NCI-H1417 treated with DMSO at 0.1 percent for 48 hours (cell line): ENCODE results near the gene ZNF385D.
"Not testable (repeated sequence)": the region's sequence is repeated elsewhere in the genome, so short reads cannot be mapped to it uniquely, and the experiment has no call there.

Experiments used
- DNase-seq: peaks from one replicate; lab custom pipeline; 2025; lab: John Stamatoyannopoulos, UW

ZNF385D gene

DNA sequence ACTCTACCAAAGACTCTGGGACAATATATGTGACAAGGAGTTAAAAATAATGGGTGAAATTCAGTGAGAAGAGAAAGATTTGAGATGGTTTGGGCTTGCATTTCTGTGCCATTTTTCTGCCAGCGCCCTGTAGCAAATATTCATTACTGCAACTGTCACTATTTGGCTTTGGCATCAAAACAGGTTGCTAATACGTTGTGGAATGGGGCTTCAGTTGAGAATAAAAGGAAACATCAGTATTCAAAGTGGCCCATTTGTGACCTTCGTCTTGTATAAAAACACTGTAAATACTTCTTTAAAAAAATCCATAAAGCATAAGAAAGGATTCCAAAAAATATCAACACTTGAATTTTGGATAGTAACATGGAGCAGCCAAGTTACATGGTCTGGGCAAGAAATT, 309.2 kb downstream of the ZNF385D start:
- no peak for DNase-seq

DNA sequence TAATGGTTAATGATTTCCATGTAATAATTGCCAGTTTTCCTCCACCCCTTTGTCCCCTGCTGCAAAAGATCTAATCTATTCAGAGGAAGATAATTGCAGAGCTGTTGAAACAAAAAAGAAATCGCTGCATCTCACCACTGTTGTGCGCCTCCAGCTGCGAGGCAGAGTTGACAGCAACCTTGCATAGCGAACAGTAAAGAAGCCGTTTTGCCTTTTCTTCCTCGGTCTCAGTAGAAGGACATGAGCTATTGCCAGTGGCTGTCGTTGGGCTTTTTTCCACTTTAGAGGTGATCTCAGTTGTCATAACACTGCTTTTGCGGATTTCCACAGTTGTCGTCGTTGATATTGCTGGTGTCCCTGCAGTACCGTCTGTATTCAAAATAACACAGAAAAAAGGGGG, 314.2 kb downstream of the ZNF385D start:
- no peak for DNase-seq

DNA sequence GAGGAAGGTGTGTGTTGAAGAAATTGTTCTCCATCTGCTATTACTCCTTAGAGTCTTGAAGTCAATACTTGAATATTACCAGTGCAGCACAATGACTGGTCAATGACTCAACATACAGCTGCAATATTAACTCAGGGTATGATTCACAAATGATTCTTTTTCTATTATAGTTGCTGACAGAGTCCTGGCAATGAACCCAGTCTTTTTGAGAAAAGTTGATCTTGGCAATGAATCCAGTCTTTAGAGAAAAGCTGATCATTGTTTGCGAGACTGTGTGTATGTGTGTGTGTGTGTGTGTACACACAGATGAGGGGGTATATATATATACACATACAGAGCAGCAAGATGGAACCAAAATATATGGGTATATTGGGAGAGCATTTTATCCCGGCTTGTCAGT, 315.1 kb downstream of the ZNF385D start:
- DNase-seq, result no peak

DNA sequence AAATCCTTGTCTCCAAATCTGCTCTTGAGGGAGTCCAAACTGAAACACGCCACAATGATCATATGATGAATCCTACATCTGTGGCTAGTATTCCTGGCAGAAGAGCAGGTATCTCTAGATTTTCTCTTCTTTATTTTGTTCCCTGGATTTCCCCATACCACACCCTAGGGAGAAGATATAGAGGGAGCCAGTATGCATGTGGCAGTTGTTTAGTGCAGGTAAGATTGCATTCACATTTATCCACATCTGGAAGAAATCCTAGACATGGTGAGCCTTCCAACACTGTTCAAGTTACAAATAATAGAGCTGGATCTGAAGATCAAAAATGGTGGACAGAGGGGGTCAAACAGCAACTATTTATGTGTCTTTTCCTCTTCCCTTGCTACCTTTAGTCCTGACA, 316.7 kb downstream of the ZNF385D start:
- DNase-seq, result no peak

DNA sequence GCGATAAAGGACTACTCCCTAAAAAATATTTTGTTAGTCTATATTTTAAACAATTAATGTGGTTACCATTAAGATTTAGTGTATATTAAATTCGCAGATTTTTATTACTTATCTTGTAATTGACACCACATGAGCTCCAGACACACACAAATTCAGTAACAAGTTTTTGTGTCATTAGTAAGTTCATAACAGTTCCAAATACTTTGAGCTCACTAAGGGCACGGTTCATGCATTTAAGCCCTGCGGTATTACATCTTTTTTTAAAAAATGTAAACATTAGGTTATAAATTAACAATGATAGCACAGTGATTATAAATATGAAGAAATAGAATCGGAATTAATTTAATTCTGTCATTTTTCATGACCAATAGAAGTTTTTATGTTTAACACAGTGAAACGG, 317.3 kb downstream of the ZNF385D start:
- no peak for DNase-seq

DNA sequence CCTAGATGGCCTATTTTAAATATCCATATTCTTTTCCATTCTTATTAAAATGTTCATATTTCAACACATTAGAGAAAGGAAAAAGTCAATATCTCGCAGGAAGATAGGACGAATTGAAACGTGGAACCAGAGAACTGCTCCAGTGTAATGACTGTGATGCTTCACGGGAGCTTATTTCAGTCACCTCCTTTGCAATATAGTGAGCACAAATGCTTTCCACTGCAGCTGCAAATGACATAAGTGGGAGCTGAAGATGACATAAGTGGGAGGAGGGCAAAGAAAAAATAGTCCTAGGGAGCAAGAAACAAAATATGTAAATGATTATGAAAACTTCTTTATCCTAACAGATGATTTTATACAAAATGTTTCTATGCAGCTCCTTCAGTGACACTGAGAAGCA, 324.1 kb downstream of the ZNF385D start:
- no peak for DNase-seq

DNA sequence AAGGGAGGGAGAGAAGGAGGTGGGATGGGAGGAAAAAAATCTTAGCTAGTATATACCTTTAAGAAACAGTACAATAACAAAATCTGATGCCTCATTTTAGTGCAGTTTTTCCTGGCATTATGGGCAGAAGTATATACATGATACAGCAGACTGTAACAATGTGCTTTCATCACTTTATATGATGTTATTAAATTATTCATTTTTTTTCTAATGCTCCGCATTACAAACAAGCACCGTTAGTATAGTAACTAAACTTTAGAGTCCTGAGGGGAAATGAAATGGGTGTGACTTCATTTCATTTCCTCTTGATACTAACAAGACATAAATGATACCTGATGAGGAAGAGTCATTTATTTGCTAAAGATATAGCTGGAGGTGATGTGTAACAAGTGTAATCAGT, 325.3 kb downstream of the ZNF385D start:
- DNase-seq, result no peak

DNA sequence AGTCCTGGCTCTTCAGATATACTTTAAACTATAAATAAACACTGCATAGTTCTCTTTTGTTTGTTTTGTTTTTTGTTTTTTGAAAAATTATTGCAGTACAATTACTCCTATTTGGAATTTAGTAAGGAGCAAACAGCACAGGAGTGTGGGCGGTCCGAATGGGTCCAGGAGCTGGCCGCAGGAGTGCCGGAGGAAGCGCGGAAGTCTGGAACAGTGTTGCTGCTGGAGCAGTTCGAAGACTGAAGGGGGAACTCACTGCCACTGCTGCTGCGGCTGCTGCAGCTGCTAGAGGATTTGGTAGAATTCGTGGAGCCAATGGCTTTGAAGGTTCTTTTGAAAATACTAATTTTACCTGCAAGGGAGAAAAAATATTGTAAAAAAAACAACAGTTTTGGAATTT, 329.9 kb downstream of the ZNF385D start:
- no peak for DNase-seq

DNA sequence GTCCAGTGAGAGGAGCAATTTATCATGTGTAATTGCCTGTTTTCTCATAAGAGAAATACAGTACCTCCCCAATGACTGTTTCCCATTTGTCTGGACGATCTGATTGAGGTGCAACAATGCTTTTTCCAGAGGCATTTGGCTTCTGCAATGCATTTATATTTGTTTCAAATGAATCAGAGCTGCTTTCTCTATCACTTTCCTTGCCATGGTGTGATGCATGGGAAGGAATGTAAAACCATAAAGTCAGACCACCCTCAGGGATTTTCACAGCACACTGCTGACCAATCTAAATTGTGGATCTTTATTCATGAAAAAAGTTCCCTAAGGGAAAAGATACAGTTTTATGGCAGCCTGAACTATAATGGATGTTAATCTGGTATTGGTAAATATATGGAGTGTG, 333.0 kb downstream of the ZNF385D start:
- no peak for DNase-seq

DNA sequence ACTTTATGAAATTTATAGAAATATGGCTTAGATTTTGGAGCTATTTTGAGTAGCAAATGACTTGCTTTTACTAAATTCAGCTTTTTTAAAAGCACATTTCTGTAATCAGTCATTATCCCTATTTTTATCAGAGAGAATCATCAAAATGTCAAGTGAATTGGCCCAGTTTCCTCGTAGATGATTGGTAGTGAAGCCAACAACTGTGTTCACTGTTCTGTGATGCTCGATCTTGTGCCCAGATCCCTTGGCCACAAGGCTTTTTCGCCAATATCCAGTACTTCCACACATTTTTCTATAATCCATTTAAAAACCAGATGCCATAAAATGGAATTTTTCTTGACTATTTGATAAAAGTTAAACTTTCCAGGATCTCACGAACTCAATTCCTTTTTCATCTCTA, 336.5 kb downstream of the ZNF385D start:
- DNase-seq, result no peak

DNA sequence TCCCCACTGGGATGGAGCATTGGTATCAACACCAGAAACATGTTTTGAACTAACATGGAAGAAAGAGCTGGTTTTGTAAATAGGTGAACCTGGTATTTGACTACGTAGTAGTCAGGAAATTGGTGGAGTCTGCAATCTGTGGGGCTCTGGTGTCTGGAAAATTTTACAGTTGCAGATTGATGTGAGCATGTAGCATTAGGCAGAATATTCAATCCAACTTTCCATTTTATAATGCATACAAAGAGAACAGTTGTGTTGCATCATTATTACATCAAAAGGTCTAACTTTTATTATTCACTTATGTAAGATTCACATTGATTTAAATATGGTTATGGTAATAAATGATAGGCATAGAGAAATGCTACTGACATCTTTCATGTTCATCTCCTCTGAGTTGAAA, 340.0 kb downstream of the ZNF385D start:
- no peak for DNase-seq

DNA sequence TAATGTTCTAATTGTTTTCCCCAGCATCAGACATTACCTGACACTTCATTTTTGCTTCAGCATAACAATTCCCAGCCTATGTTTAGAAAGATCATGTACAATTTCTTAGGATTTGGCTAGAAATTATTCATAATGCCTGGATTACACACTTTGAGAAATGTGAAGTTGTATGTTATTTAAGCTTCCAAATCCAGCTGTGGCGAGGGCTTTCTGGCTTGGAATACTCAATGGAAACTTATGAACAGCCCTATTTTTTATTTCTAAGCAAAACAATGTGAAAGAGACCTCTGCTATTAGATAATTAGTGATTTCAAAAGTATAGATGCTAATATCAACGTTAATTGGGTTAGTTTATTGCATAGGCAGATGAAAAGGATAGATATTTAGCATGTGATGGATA, 341.6 kb downstream of the ZNF385D start:
- DNase-seq, result no peak

DNA sequence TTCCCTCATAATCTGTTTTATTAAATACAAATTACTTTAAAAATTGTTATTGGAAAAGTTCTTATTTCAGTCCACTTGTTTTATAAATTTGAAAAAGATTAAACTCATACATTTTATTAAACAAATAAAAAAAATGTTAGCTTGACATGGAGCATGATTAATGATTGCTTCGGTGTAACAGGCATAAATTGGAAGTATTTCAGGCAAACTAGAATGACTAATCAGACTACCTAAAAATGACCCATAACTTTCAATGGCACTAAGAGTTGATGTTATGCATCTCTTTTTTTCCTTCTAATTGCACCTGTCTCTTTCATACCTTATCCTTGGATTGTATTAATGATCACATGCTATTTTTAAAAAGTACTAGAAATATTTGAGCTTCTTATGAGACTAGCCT, 343.3 kb downstream of the ZNF385D start:
- DNase-seq, result no peak

DNA sequence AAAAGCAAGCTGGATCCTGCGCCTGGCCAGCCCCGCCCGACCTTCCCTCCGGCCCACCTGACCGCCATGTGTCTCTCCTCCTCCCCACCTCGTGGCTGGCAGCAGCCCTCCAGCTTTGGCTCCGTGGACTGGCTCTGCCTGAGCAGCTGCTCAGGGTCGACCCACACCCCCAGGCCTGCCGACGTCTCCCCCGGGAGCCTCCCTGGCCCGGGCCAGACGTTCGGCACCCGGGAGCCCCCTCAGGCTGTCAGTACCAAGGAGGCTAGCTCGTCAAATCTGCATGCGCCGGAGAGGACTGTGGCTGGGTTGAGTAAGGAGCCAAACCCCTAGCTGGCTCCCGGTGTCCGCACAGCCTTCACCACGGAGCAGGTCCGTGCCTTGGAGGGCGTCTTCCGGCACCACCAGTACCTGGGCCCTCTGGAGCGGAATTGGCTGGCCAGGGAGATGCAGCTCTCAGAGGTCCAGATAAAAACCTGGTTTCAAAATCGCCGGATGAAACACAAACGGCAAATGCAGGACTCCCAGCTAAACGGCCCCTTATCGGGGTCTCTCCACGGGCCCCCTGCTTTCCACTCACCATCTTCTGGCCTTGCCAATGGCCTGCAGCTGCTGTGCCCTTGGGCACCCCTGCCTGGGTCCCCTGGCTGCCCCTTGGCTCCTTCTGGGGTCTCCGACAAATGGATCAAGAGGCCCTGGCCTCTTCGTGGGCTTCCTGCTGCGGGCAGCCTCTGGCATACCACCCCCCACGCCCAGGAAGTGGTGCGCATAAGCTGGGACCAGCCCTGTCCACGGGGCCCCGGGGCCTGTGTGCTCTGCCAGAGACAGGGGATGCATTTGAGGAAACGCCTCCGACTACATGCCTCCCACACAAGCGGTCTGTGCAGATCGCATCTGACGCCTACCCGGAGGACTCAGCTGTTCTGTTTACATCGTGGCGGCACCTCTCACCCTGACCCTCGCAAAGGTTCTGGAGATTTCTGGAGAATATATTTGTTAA, 345.0 kb downstream of the ZNF385D start:
- DNase-seq, result no peak

DNA sequence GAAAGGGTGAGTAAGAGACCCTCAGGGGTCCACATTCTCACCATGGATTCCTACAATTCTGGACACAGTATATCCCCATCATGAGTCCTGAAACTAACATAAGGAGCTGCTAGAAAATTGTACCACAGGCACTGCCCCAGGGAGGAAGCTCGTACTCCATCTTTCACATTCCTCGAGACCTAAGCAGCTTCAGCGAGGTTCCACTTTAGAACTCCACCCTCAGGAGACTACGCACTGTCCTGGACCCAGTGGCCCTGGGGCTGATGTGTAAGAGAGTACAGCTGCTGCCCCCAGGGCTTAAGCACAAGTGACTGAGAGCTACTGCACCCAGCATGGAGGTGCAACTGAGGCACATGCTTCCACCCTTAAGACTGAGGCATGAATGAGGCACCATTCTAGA, 352.5 kb downstream of the ZNF385D start:
- DNase-seq, result no peak

DNA sequence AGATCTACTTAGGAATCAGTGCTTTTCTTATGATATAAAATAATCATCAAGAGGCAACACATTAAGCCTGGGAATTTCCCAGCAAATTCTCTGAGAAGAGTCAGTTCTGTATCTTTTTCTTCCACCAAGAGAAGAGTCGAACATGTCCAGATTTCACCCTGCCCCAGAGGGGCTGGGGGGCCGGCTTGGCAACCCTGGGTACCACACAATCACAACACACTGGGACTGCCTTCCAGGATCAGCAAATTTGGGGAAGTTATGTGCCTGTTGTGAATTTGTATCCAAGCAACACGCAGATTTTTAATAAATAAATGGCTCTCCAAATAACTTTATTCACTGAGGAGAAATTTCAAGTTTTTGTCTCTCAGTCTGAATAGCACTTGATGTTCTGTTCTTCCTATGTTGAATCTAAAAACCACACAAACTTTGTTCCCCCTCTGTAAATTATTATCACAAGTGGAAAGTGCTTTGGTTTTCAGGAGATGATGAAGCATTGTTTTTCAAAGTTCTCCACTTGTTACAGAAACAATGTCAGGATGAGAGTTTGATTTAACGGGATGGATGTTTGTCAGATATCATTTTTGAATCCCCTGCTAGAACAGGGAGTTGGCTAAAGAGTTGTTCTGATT, 357.2 kb downstream of the ZNF385D start:
- no peak for DNase-seq

DNA sequence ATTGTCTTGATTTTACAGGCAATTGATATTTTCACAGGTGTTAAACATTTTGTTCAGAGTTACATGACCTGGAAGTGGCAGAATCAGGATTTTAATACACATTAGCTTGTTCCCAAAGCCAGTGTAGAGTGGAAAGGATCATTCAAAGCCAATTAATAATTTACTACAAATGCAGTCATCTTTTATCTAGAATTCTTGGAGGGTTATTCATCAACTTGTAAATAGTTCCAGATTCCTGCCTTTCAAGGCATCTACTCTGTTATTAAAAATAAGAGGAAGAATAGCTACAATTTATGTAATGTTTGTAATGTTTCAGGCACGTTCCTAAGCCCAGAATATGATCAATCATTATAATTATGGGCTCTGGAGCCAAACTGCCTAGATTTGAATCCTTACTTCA, 358.5 kb downstream of the ZNF385D start:
- DNase-seq, result no peak

DNA sequence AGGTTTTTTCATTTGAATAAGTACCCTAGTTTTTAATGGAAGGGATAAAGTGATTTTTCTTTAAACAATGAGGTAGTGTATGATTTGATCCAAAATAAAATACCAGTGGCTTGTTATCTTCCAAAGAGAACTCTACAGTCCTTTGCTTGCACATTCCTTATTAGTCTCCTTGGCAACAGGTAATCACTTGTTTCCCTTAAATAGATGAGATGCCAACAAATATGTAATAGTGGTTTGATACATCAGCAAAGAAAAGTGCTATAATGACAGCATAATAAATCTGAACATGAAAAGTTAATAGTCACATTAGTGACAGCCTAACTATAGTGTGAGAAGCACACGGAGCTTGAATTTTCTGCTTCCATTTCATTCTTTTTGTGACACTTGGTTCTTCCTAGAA, 360.2 kb downstream of the ZNF385D start:
- DNase-seq, result no peak

DNA sequence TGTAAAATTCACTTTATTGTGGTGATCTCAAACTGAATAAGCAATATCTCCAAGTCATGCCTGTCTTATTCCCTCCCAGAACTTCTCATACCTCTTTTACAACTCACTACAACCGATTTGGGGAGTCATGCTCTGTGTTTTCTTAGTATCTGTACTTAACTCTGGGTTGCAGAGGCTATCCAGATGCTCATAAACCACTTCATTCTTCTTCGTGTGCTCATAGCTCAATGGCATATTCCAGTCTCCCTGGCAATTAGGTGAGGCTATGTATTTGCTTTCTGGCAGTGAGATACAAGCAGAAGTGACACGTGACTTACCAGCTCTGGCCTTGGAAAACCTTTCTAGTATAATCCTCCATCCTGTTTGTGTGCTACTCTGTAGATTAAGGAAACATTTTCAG, 360.9 kb downstream of the ZNF385D start:
- no peak for DNase-seq

DNA sequence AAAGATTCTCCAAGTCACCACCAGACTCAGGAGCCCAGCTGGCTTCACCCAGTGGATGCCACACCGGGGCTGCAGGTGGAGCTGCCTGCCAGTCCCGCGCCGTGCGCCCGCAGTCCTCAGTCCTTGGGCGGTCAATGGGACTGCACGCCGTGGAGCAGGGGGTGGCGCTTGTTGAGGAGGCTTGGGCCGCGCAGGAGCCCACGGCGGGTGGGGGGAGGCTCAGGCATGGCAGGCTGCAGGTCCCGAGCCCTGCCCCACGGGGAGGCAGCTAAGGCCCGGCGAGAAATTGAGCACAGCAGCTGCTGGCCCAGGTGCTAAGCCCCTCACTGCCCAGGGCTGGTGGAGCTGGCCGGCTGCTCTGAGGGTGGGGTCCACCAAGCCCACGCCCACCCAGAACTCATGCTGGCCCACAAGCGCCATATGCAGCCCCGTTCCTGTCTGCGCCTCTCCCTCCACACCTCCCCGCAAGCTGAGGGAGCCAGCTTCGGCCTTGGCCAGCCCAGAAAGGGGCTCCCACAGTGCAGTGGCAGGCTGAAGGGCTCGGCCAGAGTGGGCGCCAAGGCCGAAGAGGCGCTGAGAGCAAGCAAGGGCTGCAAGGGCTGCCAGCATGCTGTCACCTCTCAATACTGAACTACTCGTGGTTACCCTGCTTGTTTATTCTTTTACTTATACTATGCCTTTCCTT, 363.7 kb downstream of the ZNF385D start:
- DNase-seq, result not testable (repeated sequence)

DNA sequence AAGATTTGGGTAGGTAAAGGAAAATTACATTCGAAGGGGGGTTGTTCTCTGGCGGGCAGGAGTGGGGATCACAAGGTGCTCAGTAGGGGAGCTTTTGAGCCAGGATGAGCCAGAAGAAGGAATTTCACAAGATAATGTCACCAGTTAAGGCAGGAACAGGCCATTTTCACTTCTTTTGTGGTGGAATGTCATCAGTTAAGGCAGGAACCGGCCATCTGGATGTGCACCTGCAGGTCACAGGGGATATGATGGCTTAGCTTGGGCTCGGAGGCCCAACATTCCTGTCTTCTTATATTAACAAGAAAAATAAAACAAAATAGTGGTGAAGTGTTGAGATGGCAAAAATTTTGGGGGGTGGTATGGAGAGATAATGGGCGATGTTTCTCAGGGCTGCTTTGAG, 373.0 kb downstream of the ZNF385D start:
- DNase-seq, result not testable (repeated sequence)

DNA sequence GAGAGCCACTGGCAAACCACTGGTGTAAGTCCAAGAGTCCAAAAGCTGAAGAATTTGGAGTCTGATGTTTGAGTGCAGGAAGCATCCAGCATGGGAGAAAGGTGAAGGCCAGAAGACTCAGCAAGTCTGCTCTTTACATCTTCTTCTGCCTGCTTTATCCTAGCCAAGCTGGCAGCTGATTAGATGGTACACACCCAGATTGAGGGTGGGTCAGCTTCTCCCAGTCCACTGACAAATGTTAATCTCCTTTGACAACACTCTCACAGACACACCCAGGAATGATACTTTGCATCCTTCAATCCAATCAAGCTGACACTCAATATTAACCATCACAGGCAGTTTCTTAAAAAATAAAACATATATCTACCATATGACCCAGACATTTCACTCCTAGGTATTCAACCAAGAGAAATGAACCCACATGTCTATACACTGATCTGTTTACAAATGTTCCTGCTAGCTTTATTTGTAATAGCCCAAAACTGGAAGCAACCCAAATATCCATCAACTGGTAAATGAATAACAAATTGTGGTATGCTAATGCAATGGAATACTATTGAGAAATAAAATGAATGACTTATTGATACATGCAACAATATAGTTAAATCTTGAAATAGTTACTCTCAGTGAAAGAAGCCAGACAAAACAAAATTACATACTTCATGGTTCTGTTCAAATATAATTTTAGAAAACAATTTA, 373.8 kb downstream of the ZNF385D start:
- no peak for DNase-seq
